ENCODE measurements around the gene CHTOP.
"Not testable (repeated sequence)": the region's sequence is repeated elsewhere in the genome, so short reads cannot be mapped to it uniquely, and the experiment has no call there.

CHTOP gene

GRCh38 chr1:153670257-153670858 lies 36.5 kb downstream of the CHTOP start:
- H3K27me3 ChIP-seq (ENCODE audit: insufficient read depth, low read length, poor library complexity): no peaks in the 10 kb centered on the region
- H3K4me1 ChIP-seq (ENCODE audit: insufficient read depth, low read length): peaks cover 35% of the 10 kb centered on the region
- no peak for TF ChIP-seq CTCF (IDR thresholded peaks at IDR 0.05; ENCODE audit: borderline replicate concordance, extremely low read depth, low read length, poor library complexity, severe bottlenecking)
- no peak for TF ChIP-seq EZH2 (IDR thresholded peaks at IDR 0.05; ENCODE audit: borderline replicate concordance, low read depth, low read length, severe bottlenecking)
- H3K4me2 ChIP-seq (ENCODE audit: insufficient read depth, low read length): peak overlapping the region; percentile 94
- peaks cover 51% of the 10 kb centered on the region for H3K36me3 ChIP-seq (ENCODE audit: insufficient read depth, low read length)
- H4K20me1 ChIP-seq (ENCODE audit: insufficient read depth, low read length): peaks cover 24% of the 10 kb centered on the region; the same call in 1 of the 2 replicates
- peak overlapping the region; percentile 75 to 95 for H3K4me3 ChIP-seq (ENCODE audit: low read depth in 1 of 2, low read length in 2 of 2)
- ATAC-seq (ENCODE audit: insufficient read depth, low read depth) (no peak), DNase-seq (no peak)
- H2AFZ ChIP-seq (ENCODE audit: low read depth, low read length): peak overlapping the region; percentile 66
- H3K79me2 ChIP-seq (ENCODE audit: insufficient read depth, low read length): peaks cover 50% of the 10 kb centered on the region
- peak overlapping the region; percentile 92 for H3K27ac ChIP-seq (ENCODE audit: low read length)
- H3K9me3 ChIP-seq (ENCODE audit: insufficient read depth, low read length, severe bottlenecking): no peaks in the 10 kb centered on the region
- H3K9ac ChIP-seq (ENCODE audit: low read depth, low read length): peak overlapping the region; percentile 88

GRCh38 chr1:153670859-153671627 lies 37.2 kb downstream of the CHTOP start, which contains the start of gene ILF2:
TSS of gene ILF2 (minus strand) at chr1:153670993. CDS start at chr1:153670922, 71 bp downstream.
- Histone ChIP-seq H2AFZ (ENCODE audit: low read depth, low read length) (peak within 1 kb of the TSS; percentile 91), H3K27ac (ENCODE audit: low read length) (peak within 1 kb of the TSS; percentile 92), H3K4me3 (ENCODE audit: low read depth in 1 of 2, low read length in 2 of 2) (peak within 1 kb of the TSS; percentile 75 to 95), H3K27me3 (ENCODE audit: insufficient read depth, low read length, poor library complexity) (no peaks in the 10 kb centered on the region), H3K79me2 (ENCODE audit: insufficient read depth, low read length) (peaks cover 48% of the 10 kb centered on the region), H4K20me1 (ENCODE audit: insufficient read depth, low read length) (peaks cover 24% of the 10 kb centered on the region; the same call in 1 of the 2 replicates), H3K9ac (ENCODE audit: low read depth, low read length) (peak within 1 kb of the TSS; percentile 88), H3K4me1 (ENCODE audit: insufficient read depth, low read length) (peaks cover 35% of the 10 kb centered on the region), H3K36me3 (ENCODE audit: insufficient read depth, low read length) (peaks cover 44% of the 10 kb centered on the region), H3K4me2 (ENCODE audit: insufficient read depth, low read length) (peak within 1 kb of the TSS; percentile 94), H3K9me3 (ENCODE audit: insufficient read depth, low read length, severe bottlenecking) (no peaks in the 10 kb centered on the region)
- DNase-seq (peak; percentile 99), ATAC-seq (ENCODE audit: insufficient read depth, low read depth) (peak; percentile 90)
- TF ChIP-seq EZH2 (IDR thresholded peaks at IDR 0.05; ENCODE audit: borderline replicate concordance, low read depth, low read length, severe bottlenecking): no peak
- peak; percentile 46 for TF ChIP-seq CTCF (IDR thresholded peaks at IDR 0.05; ENCODE audit: borderline replicate concordance, extremely low read depth, low read length, poor library complexity, severe bottlenecking)

- peak overlapping the region; percentile 73 for H3K4me2 ChIP-seq (ENCODE audit: insufficient read depth, low read length)
- H2AFZ ChIP-seq (ENCODE audit: low read depth, low read length): peak overlapping the region; percentile 91
- H3K79me2 ChIP-seq (ENCODE audit: insufficient read depth, low read length): peaks cover 41% of the 10 kb centered on the region
- H3K4me1 ChIP-seq (ENCODE audit: insufficient read depth, low read length): peaks cover 35% of the 10 kb centered on the region
- peak overlapping the region; percentile 78 for H3K27ac ChIP-seq (ENCODE audit: low read length)
- ATAC-seq (ENCODE audit: insufficient read depth, low read depth) (peak; percentile 41), DNase-seq (peak; percentile 76)
- H3K27me3 ChIP-seq (ENCODE audit: insufficient read depth, low read length, poor library complexity); H3K9me3 ChIP-seq (ENCODE audit: insufficient read depth, low read length, severe bottlenecking): not testable (repeated sequence)
- H3K9ac ChIP-seq (ENCODE audit: low read depth, low read length): peak overlapping the region; percentile 56
- peaks cover 19% of the 10 kb centered on the region; the same call in 1 of the 2 replicates for H4K20me1 ChIP-seq (ENCODE audit: insufficient read depth, low read length)
- TF ChIP-seq CTCF (IDR thresholded peaks at IDR 0.05; ENCODE audit: borderline replicate concordance, extremely low read depth, low read length, poor library complexity, severe bottlenecking): peak; percentile 30
- H3K4me3 ChIP-seq (ENCODE audit: low read depth in 1 of 2, low read length in 2 of 2): peak overlapping the region; percentile 25 to 65; a peak in 3 of 4 replicates
- H3K36me3 ChIP-seq (ENCODE audit: insufficient read depth, low read length): peaks cover 37% of the 10 kb centered on the region
Observed at GRCh38 chr1:153671628-153672353, 37.9 kb downstream of the CHTOP start.

Measured in DND-41 (cell line).